ENCODE results near the gene CUEDC1.
"Not testable (repeated sequence)": the region's sequence is repeated elsewhere in the genome, so short reads cannot be mapped to it uniquely, and the experiment has no call there.

CUEDC1 gene

GRCh38 chr17:57858838-57859237 is 96.4 kb downstream of the CUEDC1 start:
- no peak for DNase-seq

GRCh38 chr17:57856792-57857620 is 98.2 kb downstream of the CUEDC1 start:
- no peak for DNase-seq

- no peak for DNase-seq
Measured at GRCh38 chr17:57855391-57856035, 99.7 kb downstream of the CUEDC1 start.

GRCh38 chr17:57853695-57854094 is 101.5 kb downstream of the CUEDC1 start:
- no peak for DNase-seq

- DNase-seq: no peak
Measured at GRCh38 chr17:57852955-57853328, 102.3 kb downstream of the CUEDC1 start.

GRCh38 chr17:57852092-57852954 is 102.9 kb downstream of the CUEDC1 start:
- no peak for DNase-seq

GRCh38 chr17:57849874-57850754 is 105.1 kb downstream of the CUEDC1 start, which contains the start of gene MRPS23:
TSS of gene MRPS23 (minus strand) at chr17:57850044. CDS start at chr17:57850010, 34 bp downstream.
- DNase-seq: peak; percentile 99

- no peak for DNase-seq
Measured at GRCh38 chr17:57849163-57849873, 105.9 kb downstream of the CUEDC1 start.

GRCh38 chr17:57846056-57846945 is 108.9 kb downstream of the CUEDC1 start:
- not testable (repeated sequence) for DNase-seq

GRCh38 chr17:57842280-57842679 is 112.9 kb downstream of the CUEDC1 start:
- no peak for DNase-seq

- DNase-seq: no peak
Measured at GRCh38 chr17:57839571-57839923, 115.7 kb downstream of the CUEDC1 start.

GRCh38 chr17:57838857-57839570 is 116.2 kb downstream of the CUEDC1 start:
- DNase-seq: no peak

GRCh38 chr17:57838453-57838852 is 116.8 kb downstream of the CUEDC1 start:
- no peak for DNase-seq

GRCh38 chr17:57835333-57835900 is 119.8 kb downstream of the CUEDC1 start:
- no peak for DNase-seq

GRCh38 chr17:57834146-57834741 is 121.0 kb downstream of the CUEDC1 start:
- peak; percentile 93 for DNase-seq

GRCh38 chr17:57833179-57833939 is 121.9 kb downstream of the CUEDC1 start:
- peak; percentile 77 for DNase-seq

GRCh38 chr17:57832314-57833178 is 122.7 kb downstream of the CUEDC1 start:
- no peak for DNase-seq

Data from NCI-H510A treated with DMSO at 0.1 percent for 48 hours (cell line).